Liver (tissue), 9 donors: ENCODE measurements around the gene CHRD. TPM values are rescaled to one million over a fixed set of nuclear protein-coding genes. Genes with fewer than 3 reads are reported as not detected.

Experiments used
- DNase-seq: peaks from one replicate; pipeline ENCODE4 v3.0.0-alpha.2; 2017; ENCODE audit warnings: low spot score
- H3K27ac ChIP-seq, 2 donors: one replicate each; pipeline ENCODE4 v1.7.0; 2013; ENCODE audit warnings: inconsistent platforms in 2 of 2, low read length in 2 of 2, control low read depth in 1 of 2, low read depth in 1 of 2, mild to moderate bottlenecking in 1 of 2
- H3K27me3 ChIP-seq, 4 donors: one replicate each; pipeline versions ENCODE4 v1.6.1 to v1.7.0; 2013; ENCODE audit warnings: low read length in 3 of 4, inconsistent platforms in 1 of 4, mild to moderate bottlenecking in 1 of 4, moderate library complexity in 1 of 4; ENCODE audit not compliant: control insufficient read depth in 4 of 4, insufficient read depth in 4 of 4
- H3K36me3 ChIP-seq, 4 donors: one replicate each; pipeline versions ENCODE4 v1.6.1 to v1.7.0; 2013; ENCODE audit warnings: low read length in 3 of 4, mild to moderate bottlenecking in 3 of 4, low read depth in 1 of 4, moderate library complexity in 1 of 4; ENCODE audit not compliant: control insufficient read depth in 4 of 4, insufficient read depth in 3 of 4
- H3K4me1 ChIP-seq, 4 donors: one replicate each; pipeline versions ENCODE4 v1.6.1 to v1.7.0; 2013; ENCODE audit warnings: low read length in 3 of 4, mild to moderate bottlenecking in 3 of 4, moderate library complexity in 1 of 4; ENCODE audit not compliant: control insufficient read depth in 4 of 4, insufficient read depth in 4 of 4
- H3K4me3 ChIP-seq, 3 donors: one replicate each; pipeline versions ENCODE4 v1.6.1 to v1.7.0; 2013; ENCODE audit warnings: low read length in 3 of 3, control low read depth in 1 of 3, low read depth in 1 of 3, mild to moderate bottlenecking in 1 of 3
- H3K9ac ChIP-seq, 2 donors: one replicate each; pipeline ENCODE4 v1.7.0; 2013; ENCODE audit warnings: low read length in 2 of 2, mild to moderate bottlenecking in 2 of 2, moderate library complexity in 2 of 2, control low read depth in 1 of 2, low read depth in 1 of 2
- H3K9me3 ChIP-seq, 4 donors: one replicate each; pipeline versions ENCODE4 v1.6.1 to v1.7.0; 2013; ENCODE audit warnings: low read length in 3 of 4; ENCODE audit not compliant: control insufficient read depth in 4 of 4
- EGR1 ChIP-seq, 2 donors: IDR thresholded peaks; 2 replicates each; pipeline ENCODE4 v1.6.1; 2016 to 2018; ENCODE audit warnings: antibody characterized with exemption in 2 of 2, low read depth in 2 of 2
- FOXA1 ChIP-seq: IDR thresholded peaks from 2 replicates; pipeline ENCODE4 v1.6.1; 2016; ENCODE audit warnings: antibody characterized with exemption
- FOXA2 ChIP-seq: IDR thresholded peaks from 2 replicates; pipeline ENCODE4 v1.6.1; 2016; ENCODE audit warnings: antibody characterized with exemption
- GABPA ChIP-seq, 2 donors: IDR thresholded peaks in 1 of 2; conservative IDR thresholded peaks in 1 of 2; 2 replicates each; pipeline ENCODE4 v1.6.1; 2016; ENCODE audit warnings: antibody characterized with exemption in 2 of 2, mild to moderate bottlenecking in 1 of 2, moderate library complexity in 1 of 2
- HNF4G ChIP-seq: IDR thresholded peaks from 2 replicates; pipeline ENCODE4 v1.6.1; 2016; ENCODE audit warnings: antibody characterized with exemption
- NR2F2 ChIP-seq: IDR thresholded peaks from 2 replicates; pipeline ENCODE4 v1.6.1; 2016; ENCODE audit warnings: antibody characterized with exemption
- RAD21 ChIP-seq, 2 donors: IDR thresholded peaks; 2 replicates each; pipeline ENCODE4 v1.6.1; 2016; ENCODE audit warnings: antibody characterized with exemption in 2 of 2, mild to moderate bottlenecking in 2 of 2
- SP1 ChIP-seq: IDR thresholded peaks from 2 replicates; pipeline ENCODE4 v1.6.1; 2018; ENCODE audit warnings: antibody characterized with exemption, mild to moderate bottlenecking
- WGBS: extraction: QIAGEN DNeasy Blood & Tissue Kit; methylation state at CpG from one replicate; pipeline ENCODE4 v1.1.7; 2013; 5-methylcytosine and 5-hydroxymethylcytosine counted together
- polyA plus RNA-seq, 2 donors: library from polyadenylated mRNA; stranded (reverse) in 1 of 2; unstranded in 1 of 2; fragments of 200-250 nt in 1 of 2; fragments of >200 nt in 1 of 2; fragmentation: Nextera tagmentation in 1 of 2; extraction: Ambion mirVana in 1 of 2; gene quantifications; one replicate each; pipeline versions ENCODE4 v1.2.1 to v1.2.3, GENCODE V29; 2013 to 2015
- total RNA-seq, 2 donors: library from RNA; depleted of rRNA; stranded (reverse); fragments of >200 nt; gene quantifications; one replicate each; pipeline ENCODE4 v1.2.3, GENCODE V29; 2014
- TF ChIP-seq, protein P1 (sequence below): fragments of 150-350 bp; IDR thresholded peaks from 2 replicates; pipeline ENCODE4 v1.5.1; 2017; ENCODE audit warnings: improper control_type of control experiment, low read depth, low read length; ENCODE audit not compliant: missing input control
- TF ChIP-seq, protein P2 (sequence below): IDR thresholded peaks from 2 replicates; pipeline ENCODE4 v1.6.1; 2016; ENCODE audit warnings: antibody characterized with exemption
- TF ChIP-seq, protein P3 (sequence below): IDR thresholded peaks from 2 replicates; pipeline ENCODE4 v1.6.1; 2016; ENCODE audit warnings: antibody characterized with exemption
- TF ChIP-seq, protein P4 (sequence below): IDR thresholded peaks from 2 replicates; pipeline ENCODE4 v1.6.1; 2016; ENCODE audit warnings: antibody characterized with exemption, mild to moderate bottlenecking
- donor health status: healthy.
- donor health status: healthy.
- donor health status: healthy.
- donor health status: healthy.
- donor health status: healthy.

CHRD gene
- total and polyA plus RNA-seq, 4 donors, result 9.2 to 66.4 (median 34.9) TPM

DNA sequence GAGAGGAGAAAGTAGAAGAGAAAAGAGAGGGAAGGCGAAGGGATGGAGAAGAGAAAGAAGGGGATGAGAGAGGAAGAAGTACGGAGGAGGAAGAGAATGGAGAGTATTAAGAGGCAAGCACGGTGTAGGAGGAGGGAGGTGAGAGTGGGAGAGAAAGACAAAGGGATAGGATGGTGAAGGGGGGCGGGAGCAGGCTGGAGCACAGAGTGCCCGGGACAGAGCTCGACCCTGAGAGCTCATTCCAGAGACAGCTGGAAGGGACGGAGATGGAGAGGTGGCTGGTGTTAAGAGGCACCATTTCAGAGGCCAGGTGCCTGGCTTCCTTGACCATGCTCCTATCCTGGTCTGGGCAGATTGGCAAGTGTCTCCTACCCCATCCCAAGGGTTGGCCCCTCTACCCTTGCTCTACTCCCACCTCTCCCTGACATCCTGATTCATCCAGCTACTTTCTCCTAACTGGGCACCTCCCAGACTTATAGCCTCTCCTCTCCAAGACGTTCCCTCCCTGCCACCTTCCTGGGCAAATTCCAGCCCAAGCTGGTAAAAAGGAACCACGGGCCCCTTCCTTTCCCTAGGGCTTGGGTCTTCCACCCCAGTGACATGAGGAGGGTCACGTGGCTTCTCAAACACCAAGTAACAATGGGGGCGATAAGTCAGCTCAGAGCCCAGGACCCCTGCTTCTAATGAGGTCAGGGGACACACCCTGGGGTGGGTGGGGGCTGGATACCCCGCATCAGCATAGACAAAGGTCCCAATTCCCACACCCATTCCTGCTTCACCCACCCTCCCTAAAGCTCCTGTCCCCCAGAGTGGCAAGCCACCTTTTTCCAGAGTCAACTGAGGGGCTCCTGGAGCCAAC lies 19.6 kb upstream of the CHRD start:
- peaks cover 2 to 28% (median 11%) of the 10 kb centered on the region in 4 donors for H3K4me1 ChIP-seq
- no peaks in the 10 kb centered on the region for H3K27me3 ChIP-seq
- whole genome bisulfite sequencing, result 84% methylated on average over 12 of the region's 12 CpGs
- H3K27ac ChIP-seq, result no peak overlapping the region
- DNase-seq, result no peak
- no peak for TF ChIP-seq HNF4G
- no peak for TF ChIP-seq RAD21 (IDR thresholded peaks at IDR 0.05)
- no peak for TF ChIP-seq FOXA1
- no peak for TF ChIP-seq EGR1 (IDR thresholded peaks at IDR 0.05; ENCODE audit: low read depth in 2 of 2)
- no peak for TF ChIP-seq GABPA (IDR thresholded peaks at IDR 0.05 in 1 of 2, conservative IDR thresholded peaks at IDR 0.05 in 1 of 2)
- TF ChIP-seq, protein P1, sequence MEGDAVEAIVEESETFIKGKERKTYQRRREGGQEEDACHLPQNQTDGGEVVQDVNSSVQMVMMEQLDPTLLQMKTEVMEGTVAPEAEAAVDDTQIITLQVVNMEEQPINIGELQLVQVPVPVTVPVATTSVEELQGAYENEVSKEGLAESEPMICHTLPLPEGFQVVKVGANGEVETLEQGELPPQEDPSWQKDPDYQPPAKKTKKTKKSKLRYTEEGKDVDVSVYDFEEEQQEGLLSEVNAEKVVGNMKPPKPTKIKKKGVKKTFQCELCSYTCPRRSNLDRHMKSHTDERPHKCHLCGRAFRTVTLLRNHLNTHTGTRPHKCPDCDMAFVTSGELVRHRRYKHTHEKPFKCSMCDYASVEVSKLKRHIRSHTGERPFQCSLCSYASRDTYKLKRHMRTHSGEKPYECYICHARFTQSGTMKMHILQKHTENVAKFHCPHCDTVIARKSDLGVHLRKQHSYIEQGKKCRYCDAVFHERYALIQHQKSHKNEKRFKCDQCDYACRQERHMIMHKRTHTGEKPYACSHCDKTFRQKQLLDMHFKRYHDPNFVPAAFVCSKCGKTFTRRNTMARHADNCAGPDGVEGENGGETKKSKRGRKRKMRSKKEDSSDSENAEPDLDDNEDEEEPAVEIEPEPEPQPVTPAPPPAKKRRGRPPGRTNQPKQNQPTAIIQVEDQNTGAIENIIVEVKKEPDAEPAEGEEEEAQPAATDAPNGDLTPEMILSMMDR, result no peak
- TF ChIP-seq NR2F2, result no peak
- TF ChIP-seq, protein P2, sequence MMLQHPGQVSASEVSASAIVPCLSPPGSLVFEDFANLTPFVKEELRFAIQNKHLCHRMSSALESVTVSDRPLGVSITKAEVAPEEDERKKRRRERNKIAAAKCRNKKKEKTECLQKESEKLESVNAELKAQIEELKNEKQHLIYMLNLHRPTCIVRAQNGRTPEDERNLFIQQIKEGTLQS, result no peak
- TF ChIP-seq, protein P3, sequence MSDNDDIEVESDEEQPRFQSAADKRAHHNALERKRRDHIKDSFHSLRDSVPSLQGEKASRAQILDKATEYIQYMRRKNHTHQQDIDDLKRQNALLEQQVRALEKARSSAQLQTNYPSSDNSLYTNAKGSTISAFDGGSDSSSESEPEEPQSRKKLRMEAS, result no peak
- TF ChIP-seq SP1, result no peak
- TF ChIP-seq, protein P4, sequence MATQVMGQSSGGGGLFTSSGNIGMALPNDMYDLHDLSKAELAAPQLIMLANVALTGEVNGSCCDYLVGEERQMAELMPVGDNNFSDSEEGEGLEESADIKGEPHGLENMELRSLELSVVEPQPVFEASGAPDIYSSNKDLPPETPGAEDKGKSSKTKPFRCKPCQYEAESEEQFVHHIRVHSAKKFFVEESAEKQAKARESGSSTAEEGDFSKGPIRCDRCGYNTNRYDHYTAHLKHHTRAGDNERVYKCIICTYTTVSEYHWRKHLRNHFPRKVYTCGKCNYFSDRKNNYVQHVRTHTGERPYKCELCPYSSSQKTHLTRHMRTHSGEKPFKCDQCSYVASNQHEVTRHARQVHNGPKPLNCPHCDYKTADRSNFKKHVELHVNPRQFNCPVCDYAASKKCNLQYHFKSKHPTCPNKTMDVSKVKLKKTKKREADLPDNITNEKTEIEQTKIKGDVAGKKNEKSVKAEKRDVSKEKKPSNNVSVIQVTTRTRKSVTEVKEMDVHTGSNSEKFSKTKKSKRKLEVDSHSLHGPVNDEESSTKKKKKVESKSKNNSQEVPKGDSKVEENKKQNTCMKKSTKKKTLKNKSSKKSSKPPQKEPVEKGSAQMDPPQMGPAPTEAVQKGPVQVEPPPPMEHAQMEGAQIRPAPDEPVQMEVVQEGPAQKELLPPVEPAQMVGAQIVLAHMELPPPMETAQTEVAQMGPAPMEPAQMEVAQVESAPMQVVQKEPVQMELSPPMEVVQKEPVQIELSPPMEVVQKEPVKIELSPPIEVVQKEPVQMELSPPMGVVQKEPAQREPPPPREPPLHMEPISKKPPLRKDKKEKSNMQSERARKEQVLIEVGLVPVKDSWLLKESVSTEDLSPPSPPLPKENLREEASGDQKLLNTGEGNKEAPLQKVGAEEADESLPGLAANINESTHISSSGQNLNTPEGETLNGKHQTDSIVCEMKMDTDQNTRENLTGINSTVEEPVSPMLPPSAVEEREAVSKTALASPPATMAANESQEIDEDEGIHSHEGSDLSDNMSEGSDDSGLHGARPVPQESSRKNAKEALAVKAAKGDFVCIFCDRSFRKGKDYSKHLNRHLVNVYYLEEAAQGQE, result no peak
- TF ChIP-seq FOXA2, result no peak
- H3K9me3 ChIP-seq, result no peaks in the 10 kb centered on the region
- no peak overlapping the region for H3K4me3 ChIP-seq
- no peak overlapping the region for H3K9ac ChIP-seq
- H3K36me3 ChIP-seq, result peaks cover 0 to 5% (median under 1%) of the 10 kb centered on the region in 4 donors

DNA sequence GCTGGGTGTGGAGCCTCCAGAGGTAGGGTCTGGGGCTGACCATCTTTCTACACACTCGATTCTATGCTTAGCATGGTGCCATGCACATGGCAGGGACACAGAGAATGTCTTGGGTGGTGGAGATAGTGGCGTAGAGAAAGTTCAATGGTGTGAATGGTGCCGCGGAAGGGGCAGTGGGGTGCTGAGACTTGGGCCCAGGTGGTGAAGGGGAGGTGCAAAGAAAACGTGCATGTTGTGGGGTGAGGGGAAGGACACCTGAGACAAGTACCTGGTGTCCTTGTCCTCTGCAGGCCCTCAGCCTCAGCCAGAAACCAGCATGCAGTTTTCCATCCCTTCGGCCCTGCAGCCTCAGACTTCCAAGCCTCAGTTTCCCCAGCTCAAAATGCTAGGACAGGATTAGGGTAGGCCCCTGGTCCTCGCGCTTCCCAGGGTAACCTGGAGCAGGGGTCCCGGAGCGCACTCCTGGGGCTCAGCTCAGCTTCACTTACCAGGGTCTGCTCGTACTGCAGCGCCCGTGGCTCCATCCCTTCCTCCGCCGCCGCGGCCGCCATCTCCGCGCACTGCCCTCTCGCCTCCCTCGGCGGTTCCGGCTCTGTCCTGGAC lies 18.8 kb upstream of the CHRD start:
- Histone ChIP-seq H3K4me1 (peaks cover 2 to 28% (median 11%) of the 10 kb centered on the region in 4 donors), H3K36me3 (peaks cover 0 to 6% (median under 1%) of the 10 kb centered on the region in 4 donors), H3K9ac (no peak overlapping the region), H3K27me3 (no peaks in the 10 kb centered on the region), H3K4me3 (peak overlapping the region; percentile 60 to 97 (median 88)), H3K9me3 (no peaks in the 10 kb centered on the region), H3K27ac (peak overlapping the region in 1 of 2 donors; percentile 73)
- DNase-seq, result no peak
- TF ChIP-seq, protein P1, result peak; percentile 0
- no peak for TF ChIP-seq GABPA (IDR thresholded peaks at IDR 0.05 in 1 of 2, conservative IDR thresholded peaks at IDR 0.05 in 1 of 2)
- 14% methylated on average over 24 of the region's 24 CpGs for WGBS
